GM21825 (cell line): ENCODE measurements around the gene RAB3GAP1.

ENCODE experiments used
- ATAC-seq: cut with Tn5 transposase; IDR thresholded peaks from one replicate; pipeline ENCODE4 v1.9.1; 2021; ENCODE audit warnings: mild to moderate bottlenecking, moderate library complexity; ENCODE audit not compliant: unreplicated experiment

The RAB3GAP1 gene

DNA sequence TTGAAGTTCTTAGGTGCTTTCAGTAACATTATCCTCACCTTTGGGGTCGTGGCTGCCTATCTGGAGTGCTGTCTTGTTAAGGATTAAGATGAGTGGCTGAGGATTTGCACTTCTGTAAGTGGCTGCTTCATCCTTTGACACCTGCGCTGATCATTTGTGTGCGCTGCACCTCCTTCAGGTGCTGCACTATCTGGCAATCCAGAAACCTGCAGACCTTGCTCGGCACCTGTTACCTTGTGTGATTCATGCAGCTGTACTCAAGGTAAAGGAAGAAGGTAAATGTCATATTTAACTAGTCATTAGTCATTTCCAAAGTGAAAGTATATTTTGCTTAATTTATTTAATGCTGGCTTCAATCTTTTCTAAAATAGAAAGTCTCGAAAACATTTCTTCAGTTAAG is 110.3 kb downstream of the RAB3GAP1 start:
- ATAC-seq: no peak

DNA sequence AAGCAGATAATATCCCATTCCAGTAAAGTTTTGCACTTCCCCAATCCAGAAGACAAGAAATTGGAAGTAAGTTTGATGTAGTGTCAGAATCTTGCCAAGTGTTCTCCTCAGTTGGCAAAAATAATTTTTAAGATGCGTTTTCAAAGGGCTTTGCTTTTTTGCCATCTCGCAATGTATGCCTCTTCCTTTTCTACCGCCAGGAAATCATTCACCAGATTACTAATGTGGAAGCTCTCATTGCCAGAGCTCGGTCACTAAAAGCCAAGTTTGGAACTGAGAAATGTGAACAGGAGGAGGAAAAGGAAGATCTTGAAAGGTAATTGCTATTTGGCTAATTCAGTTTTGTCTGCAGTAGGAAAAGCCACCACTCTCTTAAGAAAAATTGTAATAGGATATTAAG is 110.7 kb downstream of the RAB3GAP1 start:
- ATAC-seq: no peak

DNA sequence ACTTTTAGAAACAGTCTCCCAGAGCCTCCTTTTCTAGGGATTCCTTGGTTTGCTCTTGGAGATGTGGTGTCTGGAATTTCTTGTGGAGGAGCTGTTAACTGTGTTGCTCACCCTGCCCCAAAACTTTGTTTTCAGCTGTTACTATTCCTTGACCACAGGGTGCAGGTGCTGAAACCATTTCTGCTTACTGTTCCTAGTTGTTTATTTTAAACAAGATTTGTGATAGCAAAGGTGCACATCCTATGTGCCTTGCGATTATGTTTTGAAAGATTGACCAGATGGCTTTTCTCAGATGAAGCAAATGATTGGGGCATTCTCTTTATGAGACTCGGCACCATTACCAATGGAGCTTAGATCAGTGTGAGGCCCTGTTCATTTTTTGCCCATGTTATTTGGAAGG is 111.2 kb downstream of the RAB3GAP1 start:
- no peak for ATAC-seq

DNA sequence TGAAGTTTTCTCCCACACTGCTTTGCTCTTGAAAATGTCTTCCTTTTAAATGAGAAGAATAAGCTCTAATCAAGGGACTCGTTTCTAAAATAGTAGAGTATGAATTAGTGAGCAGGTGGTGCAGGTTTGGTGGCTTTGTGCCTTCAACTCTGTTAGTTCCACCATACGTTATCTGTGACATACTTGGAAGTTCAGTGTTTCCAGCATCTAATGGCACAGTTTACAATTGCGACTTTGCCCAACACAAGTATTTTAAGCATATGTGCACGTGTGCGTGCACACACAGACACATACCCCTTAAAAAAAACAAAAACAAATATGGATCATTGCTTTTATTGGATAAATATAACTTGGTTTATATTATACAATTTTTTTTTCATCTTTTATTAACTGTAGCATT is 111.8 kb downstream of the RAB3GAP1 start:
- no peak for ATAC-seq

DNA sequence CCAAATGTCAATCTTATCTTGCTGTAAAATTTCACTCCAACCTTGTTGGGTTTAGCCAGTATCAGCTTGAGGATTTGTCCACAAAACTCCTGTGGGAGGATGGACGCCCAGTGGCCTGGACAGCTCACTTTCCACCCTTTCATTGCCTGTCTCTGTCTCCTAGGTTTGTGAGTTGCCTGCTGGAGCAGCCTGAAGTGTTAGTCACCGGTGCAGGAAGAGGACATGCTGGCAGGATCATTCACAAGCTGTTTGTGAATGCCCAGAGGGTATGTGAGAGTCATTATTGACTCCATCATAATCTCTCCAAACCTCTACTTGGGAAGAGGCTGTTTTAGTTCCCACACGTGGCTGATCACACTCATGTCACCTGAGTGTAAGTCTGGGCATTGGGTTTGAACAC is 112.3 kb downstream of the RAB3GAP1 start:
- no peak for ATAC-seq

DNA sequence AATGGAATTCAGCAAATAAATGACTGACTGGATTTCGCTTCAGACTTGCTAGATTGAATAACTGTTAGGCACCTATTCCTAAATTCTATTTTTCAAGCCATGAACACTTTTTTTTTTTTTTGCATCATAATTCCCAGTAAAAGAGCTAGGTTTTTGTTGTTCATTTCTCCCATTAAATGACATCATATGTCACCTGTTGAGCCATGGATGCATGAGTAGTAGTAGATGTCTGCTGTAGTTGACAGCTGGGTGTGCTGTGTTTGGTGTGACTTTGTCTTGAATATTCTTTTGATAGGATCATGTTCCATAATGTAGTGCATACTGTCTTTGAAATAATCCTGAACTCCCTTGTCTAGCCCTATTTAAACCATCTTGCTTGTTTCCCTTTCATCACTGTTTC is 115.2 kb downstream of the RAB3GAP1 start:
- ATAC-seq: no peak

DNA sequence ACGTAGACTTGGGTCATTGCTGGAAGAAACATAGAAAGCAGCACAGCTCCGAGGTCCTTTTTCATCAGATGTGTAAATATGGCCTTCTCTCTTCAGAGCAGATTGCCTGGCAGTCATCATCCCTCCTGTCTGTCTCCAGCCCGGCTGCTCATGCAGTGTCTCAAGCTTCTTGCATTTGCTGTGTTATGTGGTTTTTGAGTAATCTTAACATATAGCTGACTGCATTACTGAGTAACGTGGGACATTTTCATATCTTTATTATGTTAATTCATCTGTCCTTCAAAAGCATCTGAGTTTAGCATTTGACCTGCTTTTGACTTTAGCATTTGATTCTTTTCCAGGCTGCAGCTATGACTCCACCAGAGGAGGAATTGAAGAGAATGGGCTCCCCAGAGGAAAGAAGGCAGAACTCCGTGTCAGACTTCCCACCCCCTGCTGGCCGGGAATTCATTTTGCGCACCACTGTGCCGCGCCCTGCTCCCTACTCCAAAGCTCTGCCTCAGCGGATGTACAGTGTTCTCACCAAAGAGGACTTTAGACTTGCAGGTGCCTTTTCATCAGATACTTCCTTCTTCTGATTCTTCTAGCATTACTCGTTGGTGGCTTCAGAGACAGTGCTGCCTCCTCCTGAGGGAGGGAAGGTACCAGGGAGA is 116.2 kb downstream of the RAB3GAP1 start:
- no peak for ATAC-seq

DNA sequence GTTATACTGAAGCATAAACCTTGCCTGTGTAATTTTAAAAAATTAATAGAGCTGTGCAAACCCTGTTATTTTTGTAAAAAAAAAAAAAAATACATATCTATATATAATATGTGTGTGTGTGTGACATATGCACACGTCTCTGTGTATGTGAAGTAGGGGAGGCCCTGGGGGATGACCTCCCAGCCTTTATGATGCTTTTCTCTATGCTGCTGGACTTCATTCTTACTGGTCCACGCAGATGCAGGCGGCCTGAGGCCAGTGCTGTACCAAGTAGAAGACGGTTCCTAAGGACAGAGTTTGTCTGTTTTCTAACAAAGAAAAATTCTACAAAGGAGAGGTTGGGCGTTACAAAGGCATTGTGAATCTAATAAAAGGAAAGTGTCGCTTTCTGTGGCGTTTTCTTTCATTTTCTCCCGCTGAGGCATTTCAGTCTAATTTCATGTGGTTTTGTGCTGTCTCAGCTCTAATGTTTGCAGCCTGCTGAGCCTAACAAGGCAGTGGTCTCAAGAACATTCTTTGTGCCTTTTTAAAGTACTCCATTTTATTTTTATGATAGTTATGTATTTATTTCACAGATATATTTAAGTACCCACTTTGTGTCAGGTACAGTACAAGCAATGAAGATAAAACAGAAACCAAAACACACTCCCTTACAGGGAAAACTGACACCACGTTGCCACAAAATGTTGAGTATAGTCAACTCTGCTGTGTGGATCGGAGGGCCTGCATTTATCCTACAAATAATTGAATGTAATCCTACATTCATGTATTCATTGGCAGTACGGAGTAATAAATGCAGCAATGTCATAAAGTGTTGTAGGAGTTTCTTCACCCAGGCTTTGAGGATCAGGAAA is 118.0 kb downstream of the RAB3GAP1 start:
- ATAC-seq: no peak

DNA sequence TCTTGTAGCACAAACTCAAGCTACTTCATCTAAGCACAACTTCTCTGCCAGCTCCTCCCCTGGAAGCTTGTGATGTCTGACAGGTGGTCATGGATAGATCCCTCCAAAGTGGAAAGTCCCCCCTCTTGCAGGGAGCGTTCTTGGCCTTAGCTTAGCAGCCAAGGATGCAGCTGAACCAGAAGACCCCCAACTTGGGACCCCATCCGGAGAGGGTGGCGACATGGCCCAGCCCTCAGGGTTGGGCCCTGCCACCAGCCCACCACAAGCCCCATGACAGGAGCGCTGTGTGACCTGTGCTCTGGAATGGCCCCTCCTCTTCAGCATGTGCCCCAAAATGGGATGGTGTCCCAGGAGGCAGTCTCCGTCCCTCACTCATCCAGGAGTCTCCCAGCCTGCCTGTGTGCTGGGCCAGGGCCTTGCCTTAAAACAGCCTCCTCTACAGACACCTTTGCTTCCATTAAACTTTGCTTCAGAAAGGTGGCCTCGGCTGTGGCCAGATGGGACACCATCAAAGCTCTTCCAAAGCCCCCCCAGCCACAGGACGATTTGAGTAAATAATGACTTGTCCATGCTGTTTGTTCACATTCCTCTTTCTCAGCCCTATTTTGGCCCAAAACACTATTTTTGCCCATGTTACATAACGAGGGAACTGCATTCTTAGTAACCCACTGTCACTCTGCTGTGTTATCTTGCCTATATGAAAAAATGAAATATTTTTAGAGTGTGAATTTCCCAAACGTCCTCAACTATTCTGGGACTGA is 122.1 kb downstream of the RAB3GAP1 start:
- ATAC-seq: no peak

DNA sequence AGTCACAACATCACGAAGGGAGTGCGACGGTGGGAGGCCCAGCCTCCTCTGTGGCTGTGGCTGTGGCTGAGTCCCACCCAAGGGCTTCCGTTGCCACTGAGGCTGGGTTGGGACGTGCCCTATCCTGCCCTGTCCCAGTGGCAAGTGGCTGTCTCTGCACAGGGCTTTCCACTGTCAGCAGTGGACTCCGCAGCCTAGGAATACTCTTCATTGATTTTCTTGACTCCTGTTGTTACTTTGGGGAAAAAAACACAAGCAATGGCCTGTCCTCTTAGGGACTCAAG is 122.7 kb downstream of the RAB3GAP1 start:
- ATAC-seq: no peak

DNA sequence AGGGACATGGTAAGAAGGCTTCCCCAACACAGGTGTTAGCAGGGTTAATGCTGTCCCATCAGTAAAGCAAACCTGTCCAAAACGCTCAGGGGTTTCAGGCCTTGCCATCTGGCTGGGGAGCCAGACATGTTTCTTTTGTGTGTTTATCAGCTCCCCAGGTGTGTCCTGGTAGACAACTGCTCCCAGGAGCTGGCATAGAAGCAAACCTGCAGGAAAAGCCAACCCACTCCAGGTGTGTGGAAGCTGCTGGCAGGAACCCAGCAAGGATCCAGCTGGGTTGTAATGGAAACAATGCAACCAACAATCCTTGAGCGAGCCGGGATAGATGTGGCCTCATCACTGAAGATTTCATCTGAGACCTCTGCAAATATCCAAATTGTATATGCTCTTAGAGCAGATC is 123.1 kb downstream of the RAB3GAP1 start:
- ATAC-seq: no peak

DNA sequence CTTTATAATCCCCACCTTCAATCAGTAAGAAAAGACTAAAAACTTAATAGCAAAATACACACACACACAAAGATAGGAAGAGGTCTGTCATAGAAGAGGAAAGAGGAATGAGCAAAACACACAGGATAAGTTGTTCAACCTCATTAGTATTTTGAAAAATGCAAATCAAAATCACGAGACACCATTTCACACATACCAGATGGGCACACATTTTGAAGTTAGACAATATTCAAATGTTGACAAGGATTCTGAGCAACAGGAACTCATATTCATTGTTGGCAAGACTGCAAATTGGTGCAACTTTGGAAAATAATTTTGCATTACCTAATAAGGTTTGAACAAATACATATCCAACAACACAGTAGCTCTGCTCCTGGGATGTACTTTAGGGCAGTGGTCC is 127.6 kb downstream of the RAB3GAP1 start:
- no peak for ATAC-seq

DNA sequence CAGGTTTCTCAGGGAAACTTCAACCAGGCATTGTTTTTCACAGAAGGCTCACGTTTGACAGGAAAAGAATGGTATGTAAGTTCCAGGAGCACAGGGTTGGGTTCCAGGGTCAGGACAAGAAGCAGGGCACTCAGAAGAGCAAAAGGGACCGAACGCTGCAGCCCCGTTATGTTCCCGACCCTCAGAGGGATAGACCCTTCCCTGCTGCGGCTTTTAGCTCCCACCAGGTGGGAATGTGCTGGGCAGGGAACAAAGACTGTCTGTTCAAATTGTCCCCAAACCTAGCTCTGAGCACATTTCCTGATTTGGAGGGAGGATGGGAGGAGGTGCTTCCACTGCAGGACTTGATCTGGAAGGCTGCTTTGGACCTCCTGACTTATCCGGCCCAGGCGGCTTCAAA is 130.1 kb downstream of the RAB3GAP1 start:
- no peak for ATAC-seq

DNA sequence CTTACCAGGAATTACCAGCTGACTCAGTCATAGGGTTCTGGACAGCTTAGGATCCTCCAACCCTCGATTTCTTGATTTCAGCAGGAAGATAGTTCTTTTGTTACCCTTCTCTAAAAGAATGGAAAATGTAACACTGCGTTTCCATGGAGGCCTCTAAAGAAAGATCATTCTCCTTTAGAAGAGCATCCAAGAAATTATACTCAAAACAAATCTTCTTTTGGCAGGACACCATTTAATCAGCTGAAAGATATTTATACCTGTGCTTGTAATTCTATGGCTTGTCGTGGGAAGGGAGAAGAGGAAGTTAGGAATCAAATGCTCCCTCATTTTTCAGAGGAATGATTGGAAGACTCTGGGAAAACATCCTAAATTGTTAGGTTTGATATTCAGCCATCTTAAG is 130.5 kb downstream of the RAB3GAP1 start:
- no peak for ATAC-seq

DNA sequence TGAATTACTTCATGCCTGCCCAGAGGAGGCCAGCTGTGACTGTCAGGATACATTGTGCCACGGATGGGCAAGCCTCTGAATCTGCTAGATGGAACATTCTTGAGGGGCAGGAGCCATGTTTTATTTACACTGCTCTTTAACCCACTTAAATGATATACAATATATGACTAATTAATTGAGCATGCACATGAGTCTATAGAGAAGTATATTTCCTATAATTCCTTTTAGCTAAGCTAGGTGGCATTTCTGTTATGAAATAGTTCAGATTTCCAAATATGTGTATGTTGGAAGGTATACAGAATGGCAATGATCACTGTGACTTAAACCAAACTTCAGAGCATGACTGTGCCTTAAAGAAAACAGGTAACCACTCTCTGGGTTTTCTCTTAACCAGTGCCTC is 131.7 kb downstream of the RAB3GAP1 start:
- ATAC-seq: no peak

DNA sequence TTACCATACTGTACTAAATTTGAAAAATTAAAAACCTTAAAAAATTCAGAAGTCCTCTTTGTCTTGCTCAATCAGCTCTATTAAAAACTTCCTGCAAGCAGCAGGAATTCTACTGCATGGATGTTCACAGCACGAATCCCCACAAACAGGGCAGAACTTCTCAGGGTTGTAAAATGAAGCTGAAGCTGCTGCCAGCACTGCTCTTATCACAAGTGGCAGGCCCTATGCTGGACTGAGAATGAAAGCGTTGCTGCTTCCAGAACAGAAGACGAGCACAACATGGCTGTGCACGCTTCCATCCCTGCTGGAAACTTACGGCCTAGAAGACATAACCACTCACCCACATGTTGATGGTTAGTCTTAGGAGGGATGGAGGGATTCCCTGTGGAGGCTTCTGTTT is 134.0 kb downstream of the RAB3GAP1 start:
- no peak for ATAC-seq

DNA sequence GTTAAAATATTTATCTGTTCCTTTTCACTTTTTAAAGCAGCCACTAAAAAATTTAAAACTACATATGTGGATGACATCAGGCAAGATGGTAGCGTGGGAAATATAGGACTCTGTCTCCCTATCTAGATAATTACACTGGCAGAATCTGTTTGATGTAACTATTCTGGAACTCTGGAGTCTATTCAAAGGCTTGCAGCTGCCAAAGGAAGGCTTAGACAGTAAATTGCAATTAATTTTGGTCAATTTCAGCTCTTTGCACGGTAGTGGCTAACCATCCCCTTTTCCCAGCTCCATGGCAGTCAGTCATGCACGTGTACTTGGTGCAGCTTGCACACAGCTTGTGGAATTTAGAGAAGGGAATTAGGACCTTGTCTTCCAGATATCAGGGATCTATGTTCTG is 135.2 kb downstream of the RAB3GAP1 start:
- ATAC-seq: no peak

DNA sequence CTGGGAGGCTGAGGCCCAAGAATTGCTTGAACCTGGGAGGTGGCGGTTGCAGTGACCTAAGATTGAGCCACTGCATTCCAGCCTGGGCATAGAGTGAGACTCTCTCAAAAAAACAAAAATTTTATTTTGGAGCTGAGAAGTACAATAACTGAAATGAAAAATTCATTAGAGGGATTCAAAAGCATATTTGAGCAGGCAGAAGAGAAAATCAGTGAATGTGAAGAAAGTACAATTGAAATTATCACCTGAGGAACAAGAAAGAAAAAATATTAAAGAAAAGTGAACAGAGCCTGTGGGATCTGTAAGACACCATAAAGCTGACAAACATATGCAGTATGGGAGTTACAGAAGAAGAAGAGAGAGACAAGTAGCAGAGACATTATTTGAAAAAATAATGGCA is 137.1 kb downstream of the RAB3GAP1 start:
- no peak for ATAC-seq

DNA sequence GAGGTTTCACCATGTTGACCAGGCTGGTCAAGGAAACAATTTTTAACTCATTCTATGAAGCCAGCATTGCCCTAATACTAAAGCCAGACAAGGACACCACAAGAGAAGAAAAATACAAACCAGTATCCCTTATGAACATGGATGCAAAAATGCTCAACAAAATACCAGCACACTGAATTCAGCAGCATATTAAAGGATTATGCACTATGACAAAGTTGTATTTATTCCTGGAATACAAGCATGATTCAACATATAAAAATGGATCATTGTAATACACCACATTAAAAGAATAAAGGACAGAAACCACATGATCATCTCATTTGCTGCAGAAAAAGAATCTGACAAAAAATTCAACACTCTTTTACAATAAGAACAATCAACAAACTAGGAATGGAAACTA is 138.7 kb downstream of the RAB3GAP1 start:
- no peak for ATAC-seq

DNA sequence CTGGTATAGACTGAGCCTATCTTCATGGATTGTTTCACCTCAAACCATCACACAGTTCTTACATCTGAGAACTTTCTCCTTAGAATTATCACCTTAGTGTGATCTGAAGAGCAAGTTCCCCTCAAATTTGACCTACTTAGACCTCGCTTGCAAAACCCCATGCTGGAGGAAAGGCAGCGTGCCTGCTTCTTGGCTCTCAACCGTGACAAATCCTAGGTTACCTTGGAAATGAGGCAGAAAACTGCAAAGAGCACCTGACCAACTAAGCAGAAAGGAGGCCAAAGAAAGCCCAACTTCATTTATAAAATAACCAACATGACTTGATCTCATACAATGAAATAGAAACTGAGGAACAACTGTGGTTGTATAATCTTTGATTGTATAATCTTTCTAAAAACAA is 146.4 kb downstream of the RAB3GAP1 start:
- ATAC-seq: no peak

DNA sequence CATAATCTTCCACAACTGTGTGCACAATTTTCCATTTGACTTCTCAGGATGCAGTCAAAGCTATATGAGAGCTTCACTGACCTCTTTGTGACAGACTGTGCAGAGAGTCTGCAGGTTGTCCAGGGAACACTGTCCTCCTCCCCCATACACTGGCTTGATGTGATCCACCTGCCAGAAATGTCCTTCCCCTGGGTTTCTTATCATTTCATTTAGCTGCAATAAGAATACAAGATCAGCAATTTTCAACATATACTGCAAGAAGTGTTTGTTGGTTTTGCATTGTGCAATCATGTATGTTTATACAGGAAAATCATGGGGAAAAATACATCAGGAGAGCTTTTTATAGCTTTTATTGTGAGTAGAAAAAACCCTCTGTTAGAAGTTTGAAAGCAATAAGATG is 150.7 kb downstream of the RAB3GAP1 start:
- ATAC-seq: no peak

DNA sequence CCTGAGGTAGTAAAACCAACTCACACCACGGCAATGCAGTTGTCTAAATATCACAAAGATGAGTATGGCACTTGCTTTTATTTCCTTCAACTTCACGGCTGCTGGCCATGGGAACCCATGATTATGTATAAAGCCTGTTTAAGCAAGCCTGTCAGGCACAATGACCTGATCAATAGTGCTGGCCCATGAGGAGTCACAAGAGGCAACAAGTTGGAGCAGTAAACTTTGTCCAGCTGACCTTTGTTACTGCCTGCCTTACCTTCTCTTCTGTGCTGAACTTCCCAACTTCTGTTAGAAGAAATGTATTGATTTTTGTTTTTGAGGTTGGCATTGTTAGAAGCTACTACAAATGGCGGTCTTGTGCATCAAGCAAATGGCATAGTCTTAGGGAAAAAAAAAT is 151.9 kb downstream of the RAB3GAP1 start:
- no peak for ATAC-seq
